K562 (cell line): ENCODE results near the gene MRPL40. TPM values are rescaled to one million over a fixed set of nuclear protein-coding genes. Genes with fewer than 3 reads are reported as not detected.

ENCODE experiments used
- CBX3 ChIP-seq, 2 experiments: IDR thresholded peaks; 1 replicate in 1 of 2; 2 replicates in 1 of 2; pipeline ENCODE4 v1.6.1; 2012; ENCODE audit warnings: inconsistent platforms in 2 of 2, low read length in 2 of 2, borderline replicate concordance in 1 of 2, control low read depth in 1 of 2
- ELF4 ChIP-seq: fragments of 450-650 bp; formaldehyde crosslinking; IDR thresholded peaks from 2 replicates; pipeline ENCODE4 v1.4.0; 2022; ENCODE audit warnings: missing genetic modification characterization
- KHSRP ChIP-seq: fragments of 450-650 bp; IDR thresholded peaks from 2 replicates; pipeline ENCODE4 v1.6.1; 2017
- KLF13 ChIP-seq: fragments of 450-650 bp; IDR thresholded peaks from 2 replicates; pipeline ENCODE4 v1.6.1; 2016; ENCODE audit warnings: missing genetic modification characterization, low read depth, mild to moderate bottlenecking, missing compliant biosample characterization, moderate library complexity, borderline replicate concordance
- LARP7 ChIP-seq: fragments of 450-650 bp; IDR thresholded peaks from 2 replicates; pipeline ENCODE4 v1.6.1; 2016
- NR2C2 ChIP-seq, 2 experiments: fragments of 200-800 bp in 1 of 2; sonication (Bioruptor generic) in 1 of 2; sonication (generic) in 1 of 2; formaldehyde crosslinking in 1 of 2; IDR thresholded peaks; 2 replicates each; pipeline versions ENCODE4 v1.6.1 to v1.8.0; 2016 to 2022; ENCODE audit warnings: mild to moderate bottlenecking in 1 of 2, missing compliant biosample characterization in 1 of 2, missing genetic modification characterization in 1 of 2, missing genetic modification reagents in 1 of 2
- SMC3 ChIP-seq: conservative IDR thresholded peaks from 2 replicates; pipeline ENCODE4 v1.6.1; 2011; ENCODE audit warnings: low read depth, low read length, improper control_type of control experiment; ENCODE audit not compliant: insufficient read depth
- SRSF1 ChIP-seq: fragments of 200-400 bp; formaldehyde crosslinking; IDR thresholded peaks from 2 replicates; pipeline ENCODE4 v1.6.1; 2017; ENCODE audit warnings: mild to moderate bottlenecking, low read depth, low read length, moderate library complexity
- TFAM ChIP-seq: fragments of 250-450 bp; sonication (Bioruptor Pico); conservative IDR thresholded peaks from 2 replicates; pipeline ENCODE4 v1.5.0; 2021; ENCODE audit warnings: mild to moderate bottlenecking, moderate library complexity
- ZNF699 ChIP-seq: fragments of 250-450 bp; sonication (Bioruptor Pico); IDR thresholded peaks from 2 replicates; pipeline ENCODE4 v1.8.0; 2021; ENCODE audit warnings: mild to moderate bottlenecking, moderate library complexity; ENCODE audit not compliant: insufficient replicate concordance
- polyA plus RNA-seq, 8 experiments: library from polyadenylated mRNA; depleted of rRNA in 4 of 8; stranded (reverse) in 5 of 8; unstranded in 3 of 8; fragments of >200 nt; fragmentation: Nextera tagmentation in 2 of 8; fragmentation: Illumina TruSeq in 1 of 8; extraction: Ambion mirVana in 2 of 8; extraction: Trizol in 1 of 8; gene quantifications; 2 replicates each; pipeline versions ENCODE4 v1.2.1 to v1.2.3, GENCODE V29; 2011 to 2014; ENCODE audit warnings: inconsistent platforms in 1 of 8, missing spikeins in 1 of 8
- total RNA-seq, 7 experiments: library from RNA; depleted of rRNA in 6 of 7; stranded (reverse); fragments of >200 nt in 6 of 7; fragmentation: Illumina TruSeq in 2 of 7; extraction: Trizol in 2 of 7; gene quantifications; 2 replicates each; pipeline versions ENCODE4 v1.2.1 to v1.2.3, GENCODE V29; 2011 to 2021; ENCODE audit warnings: low replicate concordance in 1 of 7
- TF ChIP-seq, protein P1 (sequence below): fragments of 450-650 bp; IDR thresholded peaks from 2 replicates; pipeline ENCODE4 v1.6.1; 2016
- TF ChIP-seq, protein P2 (sequence below): fragments of 250-450 bp; sonication (Bioruptor Pico); IDR thresholded peaks from 2 replicates; pipeline ENCODE4 v1.5.0; 2020; ENCODE audit warnings: mild to moderate bottlenecking, borderline replicate concordance
- TF ChIP-seq, protein P3 (sequence below), 2 experiments: fragments of 450-650 bp; conservative IDR thresholded peaks; 2 replicates each; pipeline ENCODE4 v1.6.1; 2017; ENCODE audit warnings: mild to moderate bottlenecking in 2 of 2, moderate library complexity in 2 of 2
- TF ChIP-seq, protein P4 (sequence below): fragments of 450-650 bp; formaldehyde crosslinking; conservative IDR thresholded peaks from 2 replicates; pipeline ENCODE4 v1.4.0; 2022; ENCODE audit warnings: mild to moderate bottlenecking, missing genetic modification characterization
- TF ChIP-seq, protein P5 (sequence below), 3 experiments: fragments of 200-800 bp in 1 of 3; sonication (Bioruptor generic) in 1 of 3; sonication (generic) in 1 of 3; formaldehyde crosslinking in 1 of 3; IDR thresholded peaks; 2 replicates each; pipeline versions ENCODE4 v1.6.1 to v1.8.0; 2016 to 2022; ENCODE audit warnings: mild to moderate bottlenecking in 2 of 3, missing compliant biosample characterization in 2 of 3, missing genetic modification characterization in 2 of 3, missing genetic modification reagents in 1 of 3

Gene MRPL40
- total and polyA plus RNA-seq, 9 of the 15 experiments (the other 6 are each of a cell fraction or from before 2014, with no cell fraction given), result 132 to 652 (median 208) TPM

DNA sequence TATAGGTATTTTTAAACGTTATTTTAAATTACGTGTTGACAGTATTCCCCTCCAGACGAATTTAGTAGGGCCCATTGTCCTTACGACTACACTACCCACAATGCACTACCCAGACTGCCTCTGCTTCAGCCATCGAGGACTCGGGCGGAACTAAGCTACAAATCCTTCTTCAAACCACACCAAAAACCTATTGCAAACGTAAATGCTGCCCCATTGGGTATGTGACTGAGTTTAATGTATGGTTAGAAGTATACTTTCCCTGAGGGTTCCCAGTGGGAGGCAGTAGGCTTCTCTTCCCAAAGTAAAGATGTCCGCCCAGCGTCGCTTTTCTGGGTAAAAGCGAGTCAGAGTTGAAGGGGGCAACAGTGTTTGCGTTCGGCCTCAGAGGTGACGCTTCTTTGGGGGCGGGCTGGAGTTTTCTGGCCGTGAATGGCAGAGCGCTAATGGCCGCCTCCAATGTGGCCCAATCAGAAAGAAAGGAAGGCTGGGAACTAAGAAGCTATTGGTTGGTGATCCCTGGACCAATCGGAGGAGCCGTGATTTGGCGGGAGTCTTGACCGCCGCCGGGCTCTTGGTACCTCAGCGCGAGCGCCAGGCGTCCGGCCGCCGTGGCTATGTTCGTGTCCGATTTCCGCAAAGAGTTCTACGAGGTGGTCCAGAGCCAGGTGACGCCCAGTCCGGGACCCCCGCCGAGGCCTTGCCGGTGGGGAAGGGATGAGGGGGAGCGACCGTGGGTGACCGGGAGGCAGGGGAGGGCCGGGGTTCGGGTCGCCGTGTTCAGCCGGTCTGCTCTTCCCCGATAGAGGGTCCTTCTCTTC lies 47.2 kb downstream of the MRPL40 start, which contains the start of gene CDC45 (continued):
- TF ChIP-seq, protein P1, sequence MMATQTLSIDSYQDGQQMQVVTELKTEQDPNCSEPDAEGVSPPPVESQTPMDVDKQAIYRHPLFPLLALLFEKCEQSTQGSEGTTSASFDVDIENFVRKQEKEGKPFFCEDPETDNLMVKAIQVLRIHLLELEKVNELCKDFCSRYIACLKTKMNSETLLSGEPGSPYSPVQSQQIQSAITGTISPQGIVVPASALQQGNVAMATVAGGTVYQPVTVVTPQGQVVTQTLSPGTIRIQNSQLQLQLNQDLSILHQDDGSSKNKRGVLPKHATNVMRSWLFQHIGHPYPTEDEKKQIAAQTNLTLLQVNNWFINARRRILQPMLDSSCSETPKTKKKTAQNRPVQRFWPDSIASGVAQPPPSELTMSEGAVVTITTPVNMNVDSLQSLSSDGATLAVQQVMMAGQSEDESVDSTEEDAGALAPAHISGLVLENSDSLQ, result no peak
- TF ChIP-seq ZNF699 (CRISPR knock-in tag) (no peak), NR2C2 (CRISPR knock-in tag; IDR thresholded peaks at IDR 0.05) (no peak), NR2C2 (tag; IDR thresholded peaks at IDR 0.05) (no peak), SMC3 (no peak; the same call in none of the 2 replicates), CBX3 (IDR thresholded peaks at IDR 0.05; ENCODE audit: borderline replicate concordance in 1 of 2, low read length in 2 of 2) (no peak), ELF4 (CRISPR knock-in tag) (peak; percentile 100), TFAM (no peak), KHSRP (no peak), LARP7 (no peak), KLF13 (tag) (peak; percentile 88), SRSF1 (no peak)
- TF ChIP-seq, protein P2, sequence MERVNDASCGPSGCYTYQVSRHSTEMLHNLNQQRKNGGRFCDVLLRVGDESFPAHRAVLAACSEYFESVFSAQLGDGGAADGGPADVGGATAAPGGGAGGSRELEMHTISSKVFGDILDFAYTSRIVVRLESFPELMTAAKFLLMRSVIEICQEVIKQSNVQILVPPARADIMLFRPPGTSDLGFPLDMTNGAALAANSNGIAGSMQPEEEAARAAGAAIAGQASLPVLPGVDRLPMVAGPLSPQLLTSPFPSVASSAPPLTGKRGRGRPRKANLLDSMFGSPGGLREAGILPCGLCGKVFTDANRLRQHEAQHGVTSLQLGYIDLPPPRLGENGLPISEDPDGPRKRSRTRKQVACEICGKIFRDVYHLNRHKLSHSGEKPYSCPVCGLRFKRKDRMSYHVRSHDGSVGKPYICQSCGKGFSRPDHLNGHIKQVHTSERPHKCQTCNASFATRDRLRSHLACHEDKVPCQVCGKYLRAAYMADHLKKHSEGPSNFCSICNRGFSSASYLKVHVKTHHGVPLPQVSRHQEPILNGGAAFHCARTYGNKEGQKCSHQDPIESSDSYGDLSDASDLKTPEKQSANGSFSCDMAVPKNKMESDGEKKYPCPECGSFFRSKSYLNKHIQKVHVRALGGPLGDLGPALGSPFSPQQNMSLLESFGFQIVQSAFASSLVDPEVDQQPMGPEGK, result no peak
- TF ChIP-seq, protein P3, sequence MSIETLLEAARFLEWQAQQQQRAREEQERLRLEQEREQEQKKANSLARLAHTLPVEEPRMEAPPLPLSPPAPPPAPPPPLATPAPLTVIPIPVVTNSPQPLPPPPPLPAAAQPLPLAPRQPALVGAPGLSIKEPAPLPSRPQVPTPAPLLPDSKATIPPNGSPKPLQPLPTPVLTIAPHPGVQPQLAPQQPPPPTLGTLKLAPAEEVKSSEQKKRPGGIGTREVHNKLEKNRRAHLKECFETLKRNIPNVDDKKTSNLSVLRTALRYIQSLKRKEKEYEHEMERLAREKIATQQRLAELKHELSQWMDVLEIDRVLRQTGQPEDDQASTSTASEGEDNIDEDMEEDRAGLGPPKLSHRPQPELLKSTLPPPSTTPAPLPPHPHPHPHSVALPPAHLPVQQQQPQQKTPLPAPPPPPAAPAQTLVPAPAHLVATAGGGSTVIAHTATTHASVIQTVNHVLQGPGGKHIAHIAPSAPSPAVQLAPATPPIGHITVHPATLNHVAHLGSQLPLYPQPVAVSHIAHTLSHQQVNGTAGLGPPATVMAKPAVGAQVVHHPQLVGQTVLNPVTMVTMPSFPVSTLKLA (conservative IDR thresholded peaks at IDR 0.05), result no peak
- TF ChIP-seq, protein P4, sequence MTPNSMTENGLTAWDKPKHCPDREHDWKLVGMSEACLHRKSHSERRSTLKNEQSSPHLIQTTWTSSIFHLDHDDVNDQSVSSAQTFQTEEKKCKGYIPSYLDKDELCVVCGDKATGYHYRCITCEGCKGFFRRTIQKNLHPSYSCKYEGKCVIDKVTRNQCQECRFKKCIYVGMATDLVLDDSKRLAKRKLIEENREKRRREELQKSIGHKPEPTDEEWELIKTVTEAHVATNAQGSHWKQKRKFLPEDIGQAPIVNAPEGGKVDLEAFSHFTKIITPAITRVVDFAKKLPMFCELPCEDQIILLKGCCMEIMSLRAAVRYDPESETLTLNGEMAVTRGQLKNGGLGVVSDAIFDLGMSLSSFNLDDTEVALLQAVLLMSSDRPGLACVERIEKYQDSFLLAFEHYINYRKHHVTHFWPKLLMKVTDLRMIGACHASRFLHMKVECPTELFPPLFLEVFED (CRISPR knock-in tag), result peak; percentile 98
- TF ChIP-seq, protein P5, sequence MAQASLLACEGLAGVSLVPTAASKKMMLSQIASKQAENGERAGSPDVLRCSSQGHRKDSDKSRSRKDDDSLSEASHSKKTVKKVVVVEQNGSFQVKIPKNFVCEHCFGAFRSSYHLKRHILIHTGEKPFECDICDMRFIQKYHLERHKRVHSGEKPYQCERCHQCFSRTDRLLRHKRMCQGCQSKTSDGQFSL (CRISPR knock-in tag; IDR thresholded peaks at IDR 0.05), result no peak
- TF ChIP-seq, protein P5 (tag; IDR thresholded peaks at IDR 0.05), result peak in 1 of 2 experiments; percentile 69; a peak in 1 of 4 replicates
